ENCODE results near the gene IGLL1.

- TF ChIP-seq POLR2AphosphoS5 (IDR thresholded peaks at IDR 0.05) (no peak), EP300 (IDR thresholded peaks at IDR 0.05) (no peak)
- TF ChIP-seq, protein P1, sequence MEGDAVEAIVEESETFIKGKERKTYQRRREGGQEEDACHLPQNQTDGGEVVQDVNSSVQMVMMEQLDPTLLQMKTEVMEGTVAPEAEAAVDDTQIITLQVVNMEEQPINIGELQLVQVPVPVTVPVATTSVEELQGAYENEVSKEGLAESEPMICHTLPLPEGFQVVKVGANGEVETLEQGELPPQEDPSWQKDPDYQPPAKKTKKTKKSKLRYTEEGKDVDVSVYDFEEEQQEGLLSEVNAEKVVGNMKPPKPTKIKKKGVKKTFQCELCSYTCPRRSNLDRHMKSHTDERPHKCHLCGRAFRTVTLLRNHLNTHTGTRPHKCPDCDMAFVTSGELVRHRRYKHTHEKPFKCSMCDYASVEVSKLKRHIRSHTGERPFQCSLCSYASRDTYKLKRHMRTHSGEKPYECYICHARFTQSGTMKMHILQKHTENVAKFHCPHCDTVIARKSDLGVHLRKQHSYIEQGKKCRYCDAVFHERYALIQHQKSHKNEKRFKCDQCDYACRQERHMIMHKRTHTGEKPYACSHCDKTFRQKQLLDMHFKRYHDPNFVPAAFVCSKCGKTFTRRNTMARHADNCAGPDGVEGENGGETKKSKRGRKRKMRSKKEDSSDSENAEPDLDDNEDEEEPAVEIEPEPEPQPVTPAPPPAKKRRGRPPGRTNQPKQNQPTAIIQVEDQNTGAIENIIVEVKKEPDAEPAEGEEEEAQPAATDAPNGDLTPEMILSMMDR (IDR thresholded peaks at IDR 0.05), result no peak
These were observed 26.7 kb downstream of the IGLL1 start for GRCh38 chr22:23553438-23553837.
